DOHH2 (cell line): ENCODE measurements around the gene MDN1.

Experiments used
- H3F3A ChIP-seq: fragments of 200-600 bp; sonication (generic), shearing (Covaris generic); 2 replicates; pipeline ENCODE4 v1.6.0; 2016; ENCODE audit warnings: antibody characterized with exemption, mild to moderate bottlenecking; ENCODE audit not compliant: control insufficient read depth, insufficient read depth
- H3K27ac ChIP-seq: fragments of 200-600 bp; sonication (generic); 2 replicates; pipeline ENCODE4 v1.5.1; 2014; ENCODE audit warnings: low read depth, mild to moderate bottlenecking, low read length, moderate library complexity
- H3K27me3 ChIP-seq: fragments of 200-600 bp; sonication (generic); 2 replicates; pipeline ENCODE4 v1.6.1; 2014; ENCODE audit warnings: mild to moderate bottlenecking, low read length, mixed read lengths; ENCODE audit not compliant: control insufficient read depth
- H3K36me3 ChIP-seq: fragments of 200-600 bp; sonication (generic); 2 replicates; pipeline ENCODE4 v1.6.1; 2014; ENCODE audit warnings: mild to moderate bottlenecking, low read length, moderate library complexity, mixed read lengths; ENCODE audit not compliant: control insufficient read depth
- H3K4me1 ChIP-seq: fragments of 200-600 bp; sonication (generic); 2 replicates; pipeline ENCODE4 v1.6.1; 2014; ENCODE audit warnings: mild to moderate bottlenecking, low read length, mixed read lengths; ENCODE audit not compliant: control insufficient read depth
- H3K4me2 ChIP-seq: fragments of 200-600 bp; sonication (generic); 2 replicates; pipeline ENCODE4 v1.6.0; 2014; ENCODE audit warnings: mild to moderate bottlenecking, low read length, moderate library complexity
- H3K4me3 ChIP-seq: fragments of 200-600 bp; sonication (generic); 2 replicates; pipeline ENCODE4 v1.5.1; 2014; ENCODE audit warnings: mild to moderate bottlenecking, low read length, mixed read lengths
- H3K79me2 ChIP-seq: fragments of 200-600 bp; sonication (generic); 2 replicates; pipeline ENCODE4 v1.6.1; 2014; ENCODE audit warnings: mild to moderate bottlenecking, low read length, mixed read lengths; ENCODE audit not compliant: control insufficient read depth
- H3K9me2 ChIP-seq: fragments of 200-600 bp; sonication (generic); replicated peaks from 2 replicates; pipeline ENCODE4 v1.6.1; 2014; ENCODE audit warnings: mild to moderate bottlenecking, low read length, mixed read lengths; ENCODE audit not compliant: control insufficient read depth
- H3K9me3 ChIP-seq: fragments of 200-600 bp; sonication (generic); 2 replicates; pipeline ENCODE4 v1.6.1; 2014; ENCODE audit warnings: antibody characterized with exemption, low read length, mixed read lengths; ENCODE audit not compliant: control insufficient read depth, insufficient read depth
- H4K20me1 ChIP-seq: fragments of 200-600 bp; sonication (generic); 2 replicates; pipeline ENCODE4 v1.6.0; 2014; ENCODE audit warnings: low read depth, mild to moderate bottlenecking, antibody characterized with exemption, low read length, moderate library complexity; ENCODE audit not compliant: control insufficient read depth, insufficient read depth
- EZH2phosphoT487 ChIP-seq: fragments of 200-600 bp; sonication (generic); IDR thresholded peaks from 2 replicates; pipeline ENCODE4 v1.6.1; 2017; ENCODE audit warnings: borderline replicate concordance, mild to moderate bottlenecking, antibody characterized with exemption, low read length, moderate library complexity, mixed read lengths
- TF ChIP-seq, protein P1 (sequence below): fragments of 200-600 bp; sonication (generic); IDR thresholded peaks from one replicate; pipeline ENCODE4 v1.5.1; 2014; ENCODE audit warnings: antibody characterized with exemption, mild to moderate bottlenecking, low read depth, low read length; ENCODE audit not compliant: poor library complexity, severe bottlenecking

Gene MDN1

DNA sequence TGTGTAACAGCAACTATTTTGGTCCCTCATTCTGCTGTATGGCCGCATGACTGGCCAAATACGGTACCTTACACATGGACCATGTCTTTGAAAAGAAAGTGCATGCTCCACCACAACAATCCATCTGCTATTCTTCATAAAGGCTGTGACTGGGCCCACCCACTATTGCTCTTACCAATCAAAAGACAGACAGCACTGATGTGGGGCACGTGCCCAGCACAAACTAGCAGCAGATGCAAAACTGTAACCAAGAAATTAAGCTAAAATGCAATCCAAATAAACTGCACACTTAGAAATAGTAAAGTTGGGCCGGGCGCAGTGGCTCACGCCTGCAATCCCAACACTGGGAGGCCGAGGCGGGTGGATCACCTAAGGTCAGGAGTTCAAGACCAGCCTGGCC lies 20.5 kb downstream of the MDN1 start:
- H3K79me2 ChIP-seq, result peaks cover 60% of the 10 kb centered on the region
- peaks cover 2% of the 10 kb centered on the region; the same call in 1 of the 2 replicates for H3F3A ChIP-seq
- peaks cover 13% of the 10 kb centered on the region for H3K4me1 ChIP-seq
- no peak overlapping the region for H3K27ac ChIP-seq
- H3K27me3 ChIP-seq, result no peaks in the 10 kb centered on the region
- peaks cover 53% of the 10 kb centered on the region for H3K36me3 ChIP-seq
- no peaks in the 10 kb centered on the region for H3K9me3 ChIP-seq
- no peak overlapping the region for H3K4me2 ChIP-seq
- H4K20me1 ChIP-seq, result peaks cover 9% of the 10 kb centered on the region; the same call in 1 of the 2 replicates
- no peaks in the 10 kb centered on the region for H3K9me2 ChIP-seq
- H3K4me3 ChIP-seq, result no peak overlapping the region
- TF ChIP-seq, protein P1, sequence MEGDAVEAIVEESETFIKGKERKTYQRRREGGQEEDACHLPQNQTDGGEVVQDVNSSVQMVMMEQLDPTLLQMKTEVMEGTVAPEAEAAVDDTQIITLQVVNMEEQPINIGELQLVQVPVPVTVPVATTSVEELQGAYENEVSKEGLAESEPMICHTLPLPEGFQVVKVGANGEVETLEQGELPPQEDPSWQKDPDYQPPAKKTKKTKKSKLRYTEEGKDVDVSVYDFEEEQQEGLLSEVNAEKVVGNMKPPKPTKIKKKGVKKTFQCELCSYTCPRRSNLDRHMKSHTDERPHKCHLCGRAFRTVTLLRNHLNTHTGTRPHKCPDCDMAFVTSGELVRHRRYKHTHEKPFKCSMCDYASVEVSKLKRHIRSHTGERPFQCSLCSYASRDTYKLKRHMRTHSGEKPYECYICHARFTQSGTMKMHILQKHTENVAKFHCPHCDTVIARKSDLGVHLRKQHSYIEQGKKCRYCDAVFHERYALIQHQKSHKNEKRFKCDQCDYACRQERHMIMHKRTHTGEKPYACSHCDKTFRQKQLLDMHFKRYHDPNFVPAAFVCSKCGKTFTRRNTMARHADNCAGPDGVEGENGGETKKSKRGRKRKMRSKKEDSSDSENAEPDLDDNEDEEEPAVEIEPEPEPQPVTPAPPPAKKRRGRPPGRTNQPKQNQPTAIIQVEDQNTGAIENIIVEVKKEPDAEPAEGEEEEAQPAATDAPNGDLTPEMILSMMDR, result no peak
- no peak for TF ChIP-seq EZH2phosphoT487

GRCh38 chr6:89797317-89797716 lies 22.3 kb downstream of the MDN1 start:
- Histone ChIP-seq H3K9me3 (no peaks in the 10 kb centered on the region), H3K27ac (no peak overlapping the region), H4K20me1 (peaks cover 11% of the 10 kb centered on the region; the same call in 1 of the 2 replicates), H3K36me3 (peaks cover 60% of the 10 kb centered on the region), H3K27me3 (no peaks in the 10 kb centered on the region), H3K4me2 (no peak overlapping the region), H3K4me3 (no peak overlapping the region), H3K79me2 (peaks cover 47% of the 10 kb centered on the region), H3K9me2 (no peaks in the 10 kb centered on the region), H3K4me1 (peaks cover 24% of the 10 kb centered on the region), H3F3A (peaks cover 3% of the 10 kb centered on the region; the same call in 1 of the 2 replicates)
- TF ChIP-seq, protein P1, result no peak
- TF ChIP-seq EZH2phosphoT487, result no peak

DNA sequence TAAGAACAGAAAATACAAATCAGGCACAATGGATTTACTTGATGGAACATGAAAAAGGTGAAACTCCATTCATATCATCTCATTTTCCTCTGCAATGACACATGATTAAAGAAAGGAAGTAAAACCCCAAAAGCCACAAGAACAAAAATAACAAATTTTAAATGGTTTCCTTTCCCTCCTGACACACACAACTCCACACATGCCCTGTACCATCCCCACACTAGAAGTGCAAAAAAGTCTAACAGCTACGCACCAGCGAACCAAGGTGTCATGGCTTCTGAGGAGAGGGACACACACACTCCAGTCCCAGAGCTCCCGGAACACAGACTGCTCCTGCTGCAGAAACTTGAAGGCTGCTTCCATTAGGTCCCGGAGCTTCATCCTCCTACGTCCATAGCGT lies 25.3 kb downstream of the MDN1 start:
- H3K27ac ChIP-seq, result 0 out of 2 replicates have a peak overlapping the region, but pooled peaks have one; percentile 11
- peak overlapping the region; percentile 37 for H3K4me3 ChIP-seq
- H4K20me1 ChIP-seq, result peaks cover 11% of the 10 kb centered on the region; the same call in 1 of the 2 replicates
- peaks cover 24% of the 10 kb centered on the region for H3K4me1 ChIP-seq
- peaks cover 3% of the 10 kb centered on the region; the same call in 1 of the 2 replicates for H3F3A ChIP-seq
- H3K9me3 ChIP-seq, result no peaks in the 10 kb centered on the region
- TF ChIP-seq, protein P1, result no peak
- no peak for TF ChIP-seq EZH2phosphoT487
- peak overlapping the region; percentile 57 for H3K4me2 ChIP-seq
- no peaks in the 10 kb centered on the region for H3K9me2 ChIP-seq
- H3K36me3 ChIP-seq, result peaks cover 63% of the 10 kb centered on the region
- H3K79me2 ChIP-seq, result peaks cover 32% of the 10 kb centered on the region
- no peaks in the 10 kb centered on the region for H3K27me3 ChIP-seq
